Measurements from ENCODE around the gene MRPL20. TPM values are rescaled to one million over a fixed set of nuclear protein-coding genes. Genes with fewer than 3 reads are reported as not detected.

MRPL20 gene
- total and polyA plus RNA-seq, 9 of the 15 experiments (the other 6 are each of a cell fraction or from before 2014, with no cell fraction given): 180 to 671 (median 229) TPM

- TF ChIP-seq ZMIZ1 (IDR thresholded peaks at IDR 0.05; ENCODE audit: low read depth in 2 of 2, low read length in 2 of 2) (no peak), TAL1 (IDR thresholded peaks at IDR 0.05) (no peak), TCFL5 (CRISPR knock-in tag; conservative IDR thresholded peaks at IDR 0.05) (no peak; the same call in 1 of the 2 replicates), ZNF507 (tag; conservative IDR thresholded peaks at IDR 0.05) (0 out of 2 replicates have a peak, but pooled peaks have one; percentile 25), ZBTB7A (IDR thresholded peaks at IDR 0.05; ENCODE audit: borderline replicate concordance, control insufficient read depth, low read depth, low read length) (no peak), MYC (IDR thresholded peaks at IDR 0.05; ENCODE audit: low read depth, low read length) (no peak), MYC (CRISPR knock-in tag; IDR thresholded peaks at IDR 0.05; ENCODE audit: borderline replicate concordance, low read depth) (peak; percentile 82; the same call in 1 of the 2 replicates), POLR2AphosphoS5 (IDR thresholded peaks at IDR 0.05; ENCODE audit: control insufficient read depth, insufficient read depth, low read depth, low read length) (no peak), GMEB1 (CRISPR knock-in tag; IDR thresholded peaks at IDR 0.05) (no peak), ADNP (tag; IDR thresholded peaks at IDR 0.05) (no peak), ZNF347 (CRISPR knock-in tag; IDR thresholded peaks at IDR 0.05; ENCODE audit: low read depth) (0 out of 2 replicates have a peak, but pooled peaks have one; percentile 44), PML (IDR thresholded peaks at IDR 0.05; ENCODE audit: low read length) (no peak), RUNX1 (IDR thresholded peaks at IDR 0.05; ENCODE audit: low read depth) (no peak), FOXK2 (conservative IDR thresholded peaks at IDR 0.05 in 1 of 2, IDR thresholded peaks at IDR 0.05 in 1 of 2; ENCODE audit: low read depth in 2 of 2) (0 out of 4 replicates have a peak, but pooled peaks of 1 of the 2 experiments have one; percentile 46), HDAC1 (IDR thresholded peaks at IDR 0.05) (no peak), TOE1 (IDR thresholded peaks at IDR 0.05; ENCODE audit: borderline replicate concordance) (no peak), TOE1 (CRISPR knock-in tag; IDR thresholded peaks at IDR 0.05; ENCODE audit: borderline replicate concordance, low read depth) (no peak), NFIX (CRISPR knock-in tag; IDR thresholded peaks at IDR 0.05; ENCODE audit: low read depth) (no peak), ASH1L (IDR thresholded peaks at IDR 0.05; ENCODE audit: borderline replicate concordance, low read depth, partially characterized antibody) (no peak), CREB3 (tag; conservative IDR thresholded peaks at IDR 0.05; ENCODE audit: low read depth) (peak; percentile 94)
These were observed 15.6 kb upstream of the MRPL20 start (continued) for GRCh38 chr1:1422465-1423244.
